GM12874 (cell line): ENCODE measurements around the gene CFB.

Experiments used
- CTCF ChIP-seq: IDR thresholded peaks from 2 replicates; pipeline ENCODE4 v1.5.1; 2011; ENCODE audit warnings: low read depth, mild to moderate bottlenecking, control low read depth, low read length, moderate library complexity; ENCODE audit not compliant: insufficient read depth

CFB gene

GRCh38 chr6:31958412-31958740 lies 12.5 kb downstream of the CFB start:
- TF ChIP-seq CTCF = no peak

- TF ChIP-seq CTCF = no peak
Measured at GRCh38 chr6:31958741-31959739, 13.1 kb downstream of the CFB start, which contains the start of the genes NELFE and SKIC2. Gene NELFE, minus strand, starts transcription at chr6:31958971. Its CDS starts 525 bp downstream, at chr6:31958446. Gene SKIC2, plus strand, starts transcription at chr6:31959175. Its CDS starts 18 bp downstream, at chr6:31959193.

- no peak for TF ChIP-seq CTCF
Measured at GRCh38 chr6:31961616-31962015, 15.7 kb downstream of the CFB start.

- no peak for TF ChIP-seq CTCF
Measured at GRCh38 chr6:31963921-31964320, 18.0 kb downstream of the CFB start.

- TF ChIP-seq CTCF = no peak
Measured at GRCh38 chr6:31965700-31966099, 19.8 kb downstream of the CFB start.

GRCh38 chr6:31966506-31966905 lies 20.6 kb downstream of the CFB start:
- no peak for TF ChIP-seq CTCF

GRCh38 chr6:31966997-31967925 lies 21.4 kb downstream of the CFB start:
- TF ChIP-seq CTCF = no peak
